Glomerular endothelial cell (primary cell): Measurements from ENCODE around the gene ANTXR2. TPM values are rescaled to one million over a fixed set of nuclear protein-coding genes. Genes with fewer than 3 reads are reported as not detected.

Source experiments
- DNase-seq: peaks from one replicate; pipeline ENCODE4 v3.0.0-alpha.2; 2011; ENCODE audit warnings: low read depth, low spot score; ENCODE audit errors: extremely low read depth
- total RNA-seq: library from RNA; depleted of rRNA; stranded (reverse); fragments of >200 nt; gene quantifications from 2 replicates; pipeline ENCODE4 v1.2.3, GENCODE V29; 2015

Gene ANTXR2
- total RNA-seq, 1 donor from 2014 or later: 45.6 TPM

DNA sequence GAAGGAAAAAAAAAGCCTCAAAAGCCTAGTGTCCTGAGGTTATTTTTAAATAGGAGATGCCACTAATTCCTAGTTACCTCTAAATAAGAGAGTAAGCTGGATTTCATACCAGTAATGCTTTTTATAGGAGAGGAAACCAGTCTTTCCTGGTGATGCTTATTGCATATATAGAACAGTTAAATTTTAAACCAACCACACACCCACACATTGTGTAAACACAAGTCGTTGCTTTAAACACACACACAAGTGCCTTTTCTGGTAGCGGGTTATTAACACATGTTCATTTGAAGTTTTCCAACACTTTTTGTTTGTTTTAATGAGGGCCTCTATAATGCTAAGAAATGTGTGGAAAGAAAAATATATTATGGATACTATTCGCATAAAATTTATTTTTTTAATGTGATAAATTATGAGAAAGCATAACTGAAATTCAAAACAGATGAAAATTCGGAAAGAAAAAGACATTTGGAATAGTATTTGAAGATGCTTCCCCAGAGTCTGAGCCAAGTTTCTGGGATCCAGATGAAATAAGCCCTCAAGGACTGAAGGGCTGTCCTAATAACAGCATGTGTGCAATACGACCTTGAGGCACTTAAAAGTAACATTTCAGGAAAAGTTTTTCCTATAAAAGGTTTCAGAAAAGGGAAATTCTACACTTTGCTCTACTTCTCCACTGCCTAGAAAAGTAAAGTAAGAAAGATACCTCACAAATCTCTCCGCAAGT lies 2.0 kb downstream of the ANTXR2 start:
- no peak for DNase-seq

DNA sequence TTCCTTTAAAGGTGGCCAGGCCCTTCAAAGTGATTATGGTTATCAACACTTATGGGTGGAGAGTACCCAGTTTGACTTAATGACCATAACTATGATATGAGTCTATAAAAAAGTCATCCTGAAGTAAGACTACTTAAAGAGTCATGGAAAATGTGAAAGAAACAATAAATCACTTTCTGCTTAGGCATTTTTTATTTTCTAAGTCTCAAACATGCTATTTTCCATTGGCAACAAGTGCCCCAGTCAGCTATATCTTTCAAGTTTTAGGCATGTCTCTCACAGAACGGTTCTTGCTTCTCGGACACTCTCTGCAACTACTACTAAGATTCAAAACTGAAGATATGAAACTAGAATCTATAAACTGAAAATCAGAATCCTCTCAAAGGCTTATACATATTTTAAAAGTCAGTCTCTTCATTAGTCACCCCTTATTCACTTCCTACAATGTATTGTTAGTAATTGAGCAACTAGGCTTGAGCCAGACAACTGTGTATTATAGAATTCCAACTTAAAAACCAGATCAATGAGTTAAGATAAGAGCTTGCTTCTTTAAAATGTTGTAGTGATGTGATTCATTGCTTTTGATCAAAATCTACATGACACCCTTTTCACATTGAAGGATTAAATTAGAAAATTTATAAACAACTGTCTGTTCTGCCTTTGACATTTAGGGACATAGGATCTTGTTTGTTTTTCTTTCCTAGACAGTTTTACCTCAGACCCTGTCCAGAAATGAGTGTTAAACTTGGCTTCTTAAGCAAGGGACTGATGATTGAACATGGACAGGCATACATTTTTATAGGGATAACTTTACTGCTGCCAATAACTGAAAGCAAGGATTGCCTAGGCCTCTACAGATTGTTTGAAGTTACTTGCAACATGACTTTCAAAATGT lies 2.9 kb downstream of the ANTXR2 start:
- DNase-seq: no peak

GRCh38 chr4:80069108-80069836 lies 3.8 kb downstream of the ANTXR2 start:
- DNase-seq: no peak

GRCh38 chr4:80065601-80066000 lies 7.4 kb downstream of the ANTXR2 start:
- no peak for DNase-seq

- no peak for DNase-seq
Measured at GRCh38 chr4:80062527-80062926, 10.5 kb downstream of the ANTXR2 start.

DNA sequence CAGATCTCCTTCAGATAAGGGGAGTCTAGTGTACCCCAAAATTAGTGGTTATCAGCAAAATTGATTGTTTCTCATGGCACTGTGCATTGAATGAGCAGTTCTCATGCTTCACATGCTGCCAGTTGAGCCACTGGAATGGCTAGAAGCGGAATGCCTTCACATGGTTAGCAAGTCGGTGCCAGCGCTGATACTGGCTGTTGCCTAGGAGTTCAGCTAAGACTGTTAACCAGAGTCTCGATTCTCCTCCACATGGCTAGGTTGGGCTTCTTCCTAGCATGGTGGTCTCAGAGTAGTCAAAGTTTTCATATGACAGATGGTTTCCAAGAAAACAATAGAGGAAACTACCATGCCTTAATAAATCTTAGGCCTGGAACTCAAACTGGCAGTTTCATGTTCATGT lies 12.2 kb downstream of the ANTXR2 start:
- no peak for DNase-seq

DNA sequence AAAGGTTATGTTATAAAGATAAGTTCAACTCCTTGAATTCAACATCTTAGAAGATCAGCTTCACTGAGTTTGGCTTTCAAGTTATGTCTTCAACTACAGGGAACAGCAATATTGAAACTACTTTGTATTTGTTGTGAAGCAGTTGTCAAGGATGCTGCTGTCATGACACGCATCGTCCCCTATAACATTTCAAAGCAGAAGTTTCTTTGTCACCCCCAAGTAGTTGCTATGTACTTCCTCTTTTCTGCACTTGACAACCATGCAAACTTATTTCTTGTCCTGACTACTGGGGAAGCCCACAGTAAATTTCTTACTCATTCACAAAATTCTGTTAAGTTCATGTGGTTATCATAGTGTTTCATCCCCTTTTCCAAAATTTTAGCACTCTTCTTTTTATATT lies 14.3 kb downstream of the ANTXR2 start:
- DNase-seq: no peak

GRCh38 chr4:80054375-80054774 lies 18.7 kb downstream of the ANTXR2 start:
- no peak for DNase-seq

DNA sequence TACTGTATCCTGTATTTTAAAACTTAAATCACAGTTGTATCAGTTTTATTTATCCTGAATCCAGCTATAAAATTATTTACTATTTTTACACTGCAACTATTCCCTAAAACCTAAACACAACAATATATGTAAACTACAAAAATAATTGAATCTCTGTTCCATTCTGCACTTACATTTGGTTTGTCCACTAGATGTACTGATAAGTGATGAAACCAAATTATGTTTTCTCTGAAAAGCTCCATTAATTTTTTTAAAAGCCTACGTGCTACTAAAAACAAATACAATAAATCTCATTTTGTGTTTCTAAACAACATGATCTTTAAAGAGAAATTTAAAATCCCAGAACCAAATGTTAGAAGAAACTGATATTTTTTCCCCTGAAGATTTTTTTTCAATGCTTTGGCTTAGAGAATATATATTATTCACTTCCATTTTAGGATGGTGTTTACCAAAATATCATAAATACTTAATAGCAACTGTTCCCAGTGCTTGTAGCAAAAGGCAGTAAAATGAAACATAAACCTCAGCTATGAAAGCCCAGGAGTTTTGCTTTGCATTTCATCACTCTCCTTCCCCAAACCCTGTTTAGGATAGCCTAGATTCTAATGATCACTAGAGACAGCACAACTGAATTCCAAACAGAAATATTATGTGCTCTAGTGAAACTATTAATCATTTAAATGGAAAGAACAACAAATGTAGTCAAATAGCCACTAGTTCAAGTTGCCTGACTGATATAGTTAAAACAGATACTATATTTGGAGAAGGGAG lies 19.7 kb downstream of the ANTXR2 start:
- DNase-seq: no peak

- no peak for DNase-seq
Measured at GRCh38 chr4:80049813-80050534, 23.1 kb downstream of the ANTXR2 start.

- DNase-seq: no peak
Measured at GRCh38 chr4:80049402-80049801, 23.6 kb downstream of the ANTXR2 start.

DNA sequence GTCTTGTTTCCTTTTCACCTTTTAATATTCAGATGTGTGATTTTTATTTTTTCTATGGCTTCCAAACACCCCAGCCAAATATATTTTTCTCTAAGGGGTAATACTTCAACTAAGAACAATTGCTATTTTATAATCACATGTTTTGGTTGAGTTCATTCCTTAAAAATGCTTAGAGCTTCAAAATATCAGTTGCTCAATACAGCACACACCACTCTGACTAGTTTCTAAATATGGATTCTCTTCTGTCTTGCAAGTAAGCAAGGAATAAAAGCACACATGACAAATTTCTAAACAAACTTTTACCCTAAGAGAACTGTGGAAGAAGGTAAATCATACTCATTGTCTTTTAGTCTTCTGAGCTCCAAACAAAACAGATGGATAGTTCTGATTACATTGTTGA lies 27.2 kb downstream of the ANTXR2 start:
- DNase-seq: no peak

DNA sequence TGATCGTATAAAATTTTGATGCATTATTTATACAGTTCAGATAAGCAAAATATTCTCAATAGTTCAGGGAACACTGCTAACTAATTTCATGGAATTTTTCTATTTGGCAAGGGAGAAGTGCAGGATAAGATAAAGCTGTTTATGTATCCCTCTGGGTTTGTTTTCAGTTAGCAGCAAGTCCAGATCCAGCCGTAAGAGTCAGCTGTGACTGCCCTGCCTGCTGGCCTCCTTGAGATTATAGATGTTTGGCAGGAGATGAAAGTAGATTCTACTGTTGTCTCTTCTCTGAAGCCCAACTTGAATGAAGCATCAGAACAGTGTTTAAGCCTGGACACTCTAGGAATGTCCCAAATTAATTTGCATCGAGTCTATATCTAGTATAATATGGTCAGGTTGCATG lies 29.5 kb downstream of the ANTXR2 start:
- no peak for DNase-seq

- DNase-seq: no peak
Measured at GRCh38 chr4:80042821-80043220, 30.2 kb downstream of the ANTXR2 start.

- DNase-seq: no peak
Measured at GRCh38 chr4:80037864-80038263, 35.2 kb downstream of the ANTXR2 start.

GRCh38 chr4:80036949-80037685 lies 35.9 kb downstream of the ANTXR2 start:
- DNase-seq: no peak

GRCh38 chr4:80036306-80036705 lies 36.7 kb downstream of the ANTXR2 start:
- DNase-seq: no peak

GRCh38 chr4:80035336-80035735 lies 37.7 kb downstream of the ANTXR2 start:
- no peak for DNase-seq

DNA sequence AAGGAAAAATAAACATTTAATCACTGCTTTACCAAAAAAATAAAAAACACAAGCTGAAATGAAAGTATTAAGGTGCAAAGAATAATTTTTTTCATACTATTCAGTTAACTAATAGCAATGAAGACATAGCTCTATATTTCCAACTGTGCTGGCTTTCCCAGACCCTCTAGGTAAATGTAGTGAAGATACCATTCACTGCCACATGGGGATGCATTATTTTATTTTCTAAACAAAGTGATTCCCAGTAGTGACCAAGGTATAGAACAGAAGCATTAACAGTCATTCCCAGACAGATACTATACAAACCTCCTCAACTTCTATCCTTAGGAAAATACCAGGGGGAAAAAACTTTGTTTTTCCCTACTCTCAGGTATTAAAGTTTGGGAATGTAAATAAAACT lies 39.4 kb downstream of the ANTXR2 start:
- DNase-seq: no peak
